ENCODE results near the gene CATSPER4. TPM values are rescaled to one million over a fixed set of nuclear protein-coding genes. Genes with fewer than 3 reads are reported as not detected.

CATSPER4 gene
- total and polyA plus RNA-seq, 4 donors = not detected

GRCh38 chr1:26156285-26157038 is 33.9 kb upstream of the CATSPER4 start:
- peak in 1 of 2 donors; percentile 36 for DNase-seq
- H3K36me3 ChIP-seq (ENCODE audit: control insufficient read depth in 1 of 2, insufficient read depth in 2 of 2, low read length in 1 of 2) = no peaks in the 10 kb centered on the region
- ATAC-seq (ENCODE audit: low FRiP score) = peak; percentile 4
- H3K4me1 ChIP-seq (ENCODE audit: control insufficient read depth in 1 of 2, insufficient read depth in 2 of 2, low read length in 2 of 2) = no peaks in the 10 kb centered on the region
- no peak overlapping the region for H3K4me3 ChIP-seq (ENCODE audit: low read length in 2 of 2)
- H3K9me3 ChIP-seq (ENCODE audit: control insufficient read depth, low read length) = no peaks in the 10 kb centered on the region
- H3K27ac ChIP-seq (ENCODE audit: low read depth in 1 of 2, low read length in 2 of 2) = no peak overlapping the region
- 29 to 36% methylated on average over 12 of the region's 12 CpGs for WGBS, 2 donors
- intact Hi-C loops (cut with DNase I) = no loop called here
- no peaks in the 10 kb centered on the region for H3K27me3 ChIP-seq (ENCODE audit: control insufficient read depth in 1 of 2, insufficient read depth in 2 of 2, low read length in 1 of 2)

GRCh38 chr1:26158271-26158907 is 32.0 kb upstream of the CATSPER4 start:
- Histone ChIP-seq H3K4me1 (ENCODE audit: control insufficient read depth in 1 of 2, insufficient read depth in 2 of 2, low read length in 2 of 2) (no peaks in the 10 kb centered on the region), H3K27ac (ENCODE audit: low read depth in 1 of 2, low read length in 2 of 2) (no peak overlapping the region), H3K9me3 (ENCODE audit: control insufficient read depth, low read length) (no peaks in the 10 kb centered on the region), H3K4me3 (ENCODE audit: low read length in 2 of 2) (no peak overlapping the region), H3K27me3 (ENCODE audit: control insufficient read depth in 1 of 2, insufficient read depth in 2 of 2, low read length in 1 of 2) (no peaks in the 10 kb centered on the region), H3K36me3 (ENCODE audit: control insufficient read depth in 1 of 2, insufficient read depth in 2 of 2, low read length in 1 of 2) (no peaks in the 10 kb centered on the region)
- ATAC-seq (ENCODE audit: low FRiP score) (no peak), DNase-seq (peak in 1 of 2 donors; percentile 38)
- 90 to 95% methylated on average over 5 of the region's 5 CpGs for WGBS, 2 donors
- intact Hi-C loops (cut with DNase I) = no loop called here

GRCh38 chr1:26158908-26159742 is 31.3 kb upstream of the CATSPER4 start, which contains the start of gene FAM110D:
Gene FAM110D (plus strand): TSS chr1:26159079. CDS start chr1:26161292, 2,213 bp downstream.
- no peak within 1 kb of the TSS for H3K27ac ChIP-seq (ENCODE audit: low read depth in 1 of 2, low read length in 2 of 2)

GRCh38 chr1:26159743-26160039 is 30.7 kb upstream of the CATSPER4 start:
- ATAC-seq (ENCODE audit: low FRiP score) (no peak), DNase-seq (no peak)
- Histone ChIP-seq H3K36me3 (ENCODE audit: control insufficient read depth in 1 of 2, insufficient read depth in 2 of 2, low read length in 1 of 2) (no peaks in the 10 kb centered on the region), H3K4me3 (ENCODE audit: low read length in 2 of 2) (no peak overlapping the region), H3K9me3 (ENCODE audit: control insufficient read depth, low read length) (no peaks in the 10 kb centered on the region), H3K27me3 (ENCODE audit: control insufficient read depth in 1 of 2, insufficient read depth in 2 of 2, low read length in 1 of 2) (no peaks in the 10 kb centered on the region), H3K27ac (ENCODE audit: low read depth in 1 of 2, low read length in 2 of 2) (no peak overlapping the region), H3K4me1 (ENCODE audit: control insufficient read depth in 1 of 2, insufficient read depth in 2 of 2, low read length in 2 of 2) (no peaks in the 10 kb centered on the region)
- WGBS, 2 donors = 83 to 87% methylated on average over 4 of the region's 4 CpGs
- intact Hi-C loops (cut with DNase I) = loop anchor here (5.0 kb wide), 2 partner anchors 52 to 122 kb away; no protein-coding TSS in a partner anchor

More at GRCh38 chr1:26158908-26159742, 31.3 kb upstream of the CATSPER4 start, which contains the start of gene FAM110D:
- Histone ChIP-seq H3K4me1 (ENCODE audit: control insufficient read depth in 1 of 2, insufficient read depth in 2 of 2, low read length in 2 of 2) (no peaks in the 10 kb centered on the region), H3K36me3 (ENCODE audit: control insufficient read depth in 1 of 2, insufficient read depth in 2 of 2, low read length in 1 of 2) (no peaks in the 10 kb centered on the region), H3K9me3 (ENCODE audit: control insufficient read depth, low read length) (no peaks in the 10 kb centered on the region), H3K4me3 (ENCODE audit: low read length in 2 of 2) (no peak within 1 kb of the TSS), H3K27me3 (ENCODE audit: control insufficient read depth in 1 of 2, insufficient read depth in 2 of 2, low read length in 1 of 2) (no peaks in the 10 kb centered on the region)
- intact Hi-C loops (cut with DNase I) = no loop called here
- WGBS, 2 donors = 54 to 55% methylated on average over 6 of the region's 6 CpGs
- ATAC-seq (ENCODE audit: low FRiP score) = no peak
- DNase-seq = peak in 1 of 2 donors; percentile 17

GRCh38 chr1:26160527-26161414 is 29.6 kb upstream of the CATSPER4 start:
- WGBS, 2 donors = 60 to 61% methylated on average over 18 of the region's 18 CpGs
- Histone ChIP-seq H3K36me3 (ENCODE audit: control insufficient read depth in 1 of 2, insufficient read depth in 2 of 2, low read length in 1 of 2) (no peaks in the 10 kb centered on the region), H3K27ac (ENCODE audit: low read depth in 1 of 2, low read length in 2 of 2) (no peak overlapping the region), H3K27me3 (ENCODE audit: control insufficient read depth in 1 of 2, insufficient read depth in 2 of 2, low read length in 1 of 2) (no peaks in the 10 kb centered on the region), H3K9me3 (ENCODE audit: control insufficient read depth, low read length) (no peaks in the 10 kb centered on the region), H3K4me3 (ENCODE audit: low read length in 2 of 2) (peak overlapping the region in 1 of 2 donors; percentile 49), H3K4me1 (ENCODE audit: control insufficient read depth in 1 of 2, insufficient read depth in 2 of 2, low read length in 2 of 2) (no peaks in the 10 kb centered on the region)
- peak; percentile 34 to 62 for DNase-seq
- intact Hi-C loops (cut with DNase I) = loop anchor here (5.0 kb wide), 2 partner anchors 53 to 123 kb away; no protein-coding TSS in a partner anchor
- ATAC-seq (ENCODE audit: low FRiP score) = no peak

- no peaks in the 10 kb centered on the region for H3K4me1 ChIP-seq (ENCODE audit: control insufficient read depth in 1 of 2, insufficient read depth in 2 of 2, low read length in 2 of 2)
- H3K27ac ChIP-seq (ENCODE audit: low read depth in 1 of 2, low read length in 2 of 2) = no peak overlapping the region
- 3 to 4% methylated on average over 53 to 98 of the region's 98 CpGs for WGBS, 2 donors
- ATAC-seq (ENCODE audit: low FRiP score) = peak; percentile 61
- H3K36me3 ChIP-seq (ENCODE audit: control insufficient read depth in 1 of 2, insufficient read depth in 2 of 2, low read length in 1 of 2) = no peaks in the 10 kb centered on the region
- H3K9me3 ChIP-seq (ENCODE audit: control insufficient read depth, low read length) = no peaks in the 10 kb centered on the region
- peak; percentile 65 to 89 for DNase-seq
- H3K27me3 ChIP-seq (ENCODE audit: control insufficient read depth in 1 of 2, insufficient read depth in 2 of 2, low read length in 1 of 2) = no peaks in the 10 kb centered on the region
- H3K4me3 ChIP-seq (ENCODE audit: low read length in 2 of 2) = peak overlapping the region; percentile 46 to 49
- intact Hi-C loops (cut with DNase I) = loop anchor here (5.0 kb wide), 2 partner anchors 54 to 124 kb away; no protein-coding TSS in a partner anchor
These were observed 28.8 kb upstream of the CATSPER4 start for GRCh38 chr1:26161415-26162219.

- no peak for DNase-seq
- WGBS, 2 donors = 38 to 48% methylated on average over 21 of the region's 21 CpGs
- Histone ChIP-seq H3K9me3 (ENCODE audit: control insufficient read depth, low read length) (no peaks in the 10 kb centered on the region), H3K36me3 (ENCODE audit: control insufficient read depth in 1 of 2, insufficient read depth in 2 of 2, low read length in 1 of 2) (no peaks in the 10 kb centered on the region), H3K27ac (ENCODE audit: low read depth in 1 of 2, low read length in 2 of 2) (no peak overlapping the region), H3K4me1 (ENCODE audit: control insufficient read depth in 1 of 2, insufficient read depth in 2 of 2, low read length in 2 of 2) (no peaks in the 10 kb centered on the region), H3K27me3 (ENCODE audit: control insufficient read depth in 1 of 2, insufficient read depth in 2 of 2, low read length in 1 of 2) (no peaks in the 10 kb centered on the region), H3K4me3 (ENCODE audit: low read length in 2 of 2) (peak overlapping the region; percentile 46 to 49)
- ATAC-seq (ENCODE audit: low FRiP score) = no peak
- intact Hi-C loops (cut with DNase I) = loop anchor here (5.0 kb wide), 2 partner anchors 55 to 125 kb away; no protein-coding TSS in a partner anchor
These were observed 28.1 kb upstream of the CATSPER4 start for GRCh38 chr1:26162220-26162709.
